Stimulated activated CD8-positive, alpha-beta memory T cell treated with anti-CD3 and anti-CD28 coated beads, Interleukin-12 subunit alpha, Interleukin-12 subunit beta, amount 100 ng/mL, for 24 hours (primary cell): ENCODE measurements around the gene KIAA1614.

Experiments used
- DNase-seq: peaks from one replicate; pipeline ENCODE4 v3.0.0-alpha.2; 2020; ENCODE audit errors: extremely low read depth

The KIAA1614 gene

DNA sequence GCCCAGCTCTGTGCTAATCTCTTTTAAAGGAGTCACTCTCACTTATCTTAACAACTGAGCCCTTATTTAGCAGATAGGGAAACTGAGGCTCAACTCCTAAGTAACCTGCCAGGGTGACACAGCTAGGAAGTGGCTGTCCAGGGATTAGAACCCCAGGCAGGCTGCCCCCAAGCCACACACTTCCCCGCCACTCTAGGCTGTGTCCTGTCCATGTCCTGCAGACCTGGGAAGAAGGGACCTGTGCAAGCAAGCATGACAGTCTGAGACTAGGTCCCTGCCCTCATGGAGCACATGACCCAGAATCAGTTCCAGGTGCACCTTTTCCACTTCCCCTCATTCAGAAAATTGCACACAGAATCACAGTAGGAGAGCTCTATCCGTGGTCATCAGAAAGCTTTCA lies 12.2 kb downstream of the KIAA1614 start:
- DNase-seq: no peak

DNA sequence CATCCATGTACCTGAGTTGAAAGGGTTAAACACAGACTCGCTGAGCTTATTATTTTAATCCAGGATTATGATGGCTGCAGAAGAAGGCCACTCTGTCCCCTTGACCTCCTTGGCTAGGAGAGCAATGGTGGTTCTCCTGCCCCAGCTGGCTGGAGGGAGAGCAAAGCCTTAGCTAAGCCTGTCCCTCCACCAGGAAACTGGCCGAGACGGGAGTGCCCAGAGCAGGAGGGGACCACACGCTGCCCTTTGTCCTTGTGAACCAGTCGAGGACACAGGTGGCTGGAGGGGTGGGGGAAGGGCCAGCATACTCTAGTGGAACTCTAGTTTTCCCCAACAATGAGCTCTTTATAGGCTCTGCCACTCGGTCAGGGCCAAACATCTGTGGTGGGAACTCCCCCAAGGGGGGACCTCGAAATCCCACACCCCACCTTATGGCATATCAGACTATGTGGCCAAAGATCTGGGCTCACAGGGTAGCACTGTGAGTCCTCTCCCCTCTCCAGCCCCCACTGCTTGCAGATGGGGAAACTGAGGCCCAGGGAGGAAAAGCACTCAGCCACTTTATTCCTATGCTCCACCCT lies 12.9 kb downstream of the KIAA1614 start:
- DNase-seq: no peak

DNA sequence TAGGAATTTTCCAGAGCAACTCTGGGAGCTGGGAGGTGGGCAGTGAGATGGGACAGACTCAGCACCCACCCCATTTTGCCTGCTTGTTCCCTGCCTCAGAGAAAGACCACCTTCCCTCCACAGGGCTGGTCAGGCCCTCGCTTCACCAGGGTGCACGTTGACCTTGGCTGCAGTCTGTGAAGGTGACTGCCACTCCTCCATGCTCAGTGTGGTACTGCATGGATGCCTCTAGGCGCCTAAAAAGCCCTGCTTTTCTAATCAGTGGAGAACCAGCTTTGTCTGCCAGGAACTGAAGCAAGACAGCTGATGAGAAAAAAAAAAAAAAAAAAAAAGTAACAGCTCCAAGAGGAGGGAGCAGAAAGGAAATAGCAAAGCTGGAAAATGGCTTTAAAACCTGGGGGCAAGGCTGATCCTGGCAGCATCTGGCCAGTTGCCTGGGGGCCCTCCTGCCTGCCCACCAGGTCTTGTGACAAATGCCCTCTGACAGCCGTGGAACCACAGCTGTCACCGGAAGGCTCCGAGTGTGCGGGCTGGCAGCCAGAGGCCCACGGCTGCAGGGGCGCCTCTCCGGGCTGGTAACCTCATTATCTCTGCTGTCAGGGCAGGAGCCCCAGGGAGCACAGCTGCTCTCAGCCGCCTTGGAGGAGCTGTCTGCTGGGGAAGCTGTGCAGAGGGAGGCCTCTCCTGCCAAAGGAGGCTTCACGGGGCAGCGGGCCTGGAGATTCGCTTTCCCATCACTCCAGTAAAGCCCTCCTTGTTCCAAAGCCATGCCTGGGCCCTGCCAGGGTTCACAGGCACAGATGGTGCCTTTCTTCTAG lies 13.7 kb downstream of the KIAA1614 start:
- no peak for DNase-seq

DNA sequence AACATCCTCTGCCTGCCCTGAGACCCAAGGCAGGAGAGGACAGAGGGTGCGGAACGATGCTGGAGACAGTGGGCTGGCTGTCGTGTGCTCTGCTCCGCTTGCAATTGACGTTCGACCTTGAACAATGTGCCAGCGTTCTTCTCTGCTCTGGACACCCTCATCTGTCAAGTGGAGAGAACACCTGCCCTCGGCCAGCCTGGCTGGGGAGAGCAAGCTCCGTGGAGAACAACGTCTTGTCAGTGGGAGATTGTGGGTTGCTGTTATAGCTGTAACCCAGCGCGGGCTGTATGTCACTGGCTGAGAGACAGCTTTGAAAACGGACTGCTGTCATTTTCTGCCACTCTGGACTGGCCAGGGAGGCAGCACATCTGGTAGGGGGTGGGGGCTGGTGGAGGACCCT lies 14.7 kb downstream of the KIAA1614 start:
- DNase-seq: no peak

DNA sequence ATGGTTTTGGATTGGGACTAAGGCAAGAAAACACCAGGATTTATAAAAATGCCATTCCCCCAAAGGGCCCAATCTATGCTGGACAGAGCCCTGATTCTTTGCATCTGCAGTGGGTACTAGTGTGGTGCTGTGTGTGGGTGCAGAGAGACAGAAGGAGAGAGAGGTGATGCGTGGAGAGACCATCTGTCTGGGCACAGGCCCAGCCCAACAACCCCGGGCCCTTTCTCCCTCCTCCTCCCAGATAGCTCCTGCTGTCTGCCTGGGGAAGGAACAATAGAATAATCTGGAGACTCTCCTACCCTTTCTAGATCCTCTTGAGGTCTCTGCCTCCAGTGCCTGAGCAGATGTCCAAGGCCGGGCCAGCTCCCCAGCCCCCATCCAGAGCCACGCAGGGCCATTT lies 15.1 kb downstream of the KIAA1614 start:
- DNase-seq: no peak

DNA sequence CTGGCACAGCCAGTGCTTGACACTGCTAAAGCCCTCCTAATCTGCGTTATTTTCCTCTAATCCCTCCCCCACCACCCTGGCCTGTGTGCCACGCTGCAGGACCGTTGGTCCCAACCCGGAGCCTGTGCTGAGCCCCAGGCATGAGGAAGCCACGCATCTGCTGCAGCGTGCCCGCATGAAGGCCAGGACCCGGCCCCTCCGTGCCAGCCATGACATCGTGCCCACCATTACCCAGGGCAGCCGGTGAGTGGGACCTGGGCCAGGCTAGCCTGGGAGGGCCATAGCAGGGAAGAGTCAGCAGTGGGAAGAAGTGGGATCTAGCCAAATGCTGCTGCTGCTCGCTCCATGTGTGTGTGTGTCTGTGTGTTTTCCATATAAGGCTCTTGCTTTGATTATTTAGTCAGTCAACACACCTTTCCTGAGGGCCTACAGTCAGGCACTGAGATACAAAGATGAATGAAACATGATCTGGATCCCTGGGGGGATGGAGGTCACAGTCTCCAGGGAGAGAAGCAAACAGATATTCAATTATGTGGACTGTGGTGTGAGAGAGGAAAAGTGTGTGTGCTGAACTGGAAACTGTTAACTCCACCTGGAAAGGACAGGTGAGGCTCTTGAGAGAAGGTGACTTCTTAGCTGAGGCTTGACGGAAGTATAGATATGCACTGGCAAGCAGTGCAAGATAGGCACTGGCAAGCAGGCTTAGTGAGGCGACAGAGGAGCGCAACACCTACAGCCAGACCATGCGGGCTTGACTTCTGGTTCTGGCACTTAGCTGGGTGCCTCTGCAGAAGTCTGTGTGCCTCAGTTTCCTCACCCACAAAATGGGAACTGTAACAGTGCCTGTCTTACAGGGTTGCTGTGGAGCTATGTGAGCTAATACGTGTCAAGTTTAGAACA lies 15.9 kb downstream of the KIAA1614 start:
- no peak for DNase-seq

DNA sequence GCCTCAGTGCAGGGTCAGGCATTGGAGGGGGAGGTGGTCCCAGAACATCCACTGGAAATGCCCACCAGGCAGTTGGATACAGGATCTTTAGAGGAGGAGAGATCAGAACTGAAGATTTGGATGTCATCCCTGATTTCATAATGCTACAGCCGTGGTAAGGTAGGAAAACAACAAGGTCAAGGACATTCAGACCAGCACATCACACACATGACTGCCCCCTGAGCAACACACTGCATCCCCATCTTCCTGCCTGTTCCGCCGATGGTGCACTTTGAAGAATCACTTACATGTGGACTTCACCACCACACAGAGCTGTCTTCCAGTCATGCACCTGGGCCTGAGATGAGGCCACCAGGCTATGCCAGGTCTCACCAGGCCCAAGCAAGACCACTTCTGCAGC lies 16.7 kb downstream of the KIAA1614 start:
- DNase-seq: no peak

DNA sequence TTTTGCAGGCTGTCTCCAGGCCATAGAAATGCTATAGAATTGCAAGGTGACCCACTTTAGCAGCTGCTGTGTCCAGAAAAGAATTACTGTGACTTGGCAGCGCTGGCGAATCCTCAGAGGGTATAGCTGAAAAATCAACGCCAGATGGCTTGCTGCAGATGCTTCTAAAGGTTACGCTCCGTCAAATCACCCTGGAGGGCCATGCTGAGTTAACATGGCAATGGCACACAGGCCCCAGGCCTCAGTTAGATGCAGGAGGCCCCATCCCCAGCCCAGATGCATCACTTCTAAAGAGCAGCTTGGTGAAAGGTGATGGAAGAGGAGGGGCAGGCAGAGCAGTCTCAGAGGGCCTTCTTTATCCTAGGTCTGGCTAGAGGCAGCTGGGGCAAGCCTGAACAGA lies 18.0 kb downstream of the KIAA1614 start:
- DNase-seq: no peak

DNA sequence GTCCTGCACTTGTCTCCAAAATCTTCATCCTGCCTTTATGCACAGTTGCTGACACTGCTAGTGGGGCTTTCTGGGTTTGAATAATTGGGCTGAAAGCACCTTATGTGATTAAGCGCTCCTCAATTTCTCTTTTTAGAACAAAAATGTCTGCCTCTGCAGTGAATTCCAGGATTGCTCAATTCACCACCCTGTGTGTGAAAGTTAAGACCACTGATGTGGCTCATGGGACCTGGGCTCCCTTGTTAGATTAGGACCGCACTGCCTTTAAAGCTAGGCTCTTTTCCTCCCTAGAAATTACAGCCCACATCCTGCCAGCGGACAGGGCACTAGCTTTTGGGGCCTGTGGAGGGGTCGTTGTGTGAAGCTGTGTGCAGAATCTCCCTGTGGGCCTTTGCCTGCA lies 18.8 kb downstream of the KIAA1614 start:
- no peak for DNase-seq

DNA sequence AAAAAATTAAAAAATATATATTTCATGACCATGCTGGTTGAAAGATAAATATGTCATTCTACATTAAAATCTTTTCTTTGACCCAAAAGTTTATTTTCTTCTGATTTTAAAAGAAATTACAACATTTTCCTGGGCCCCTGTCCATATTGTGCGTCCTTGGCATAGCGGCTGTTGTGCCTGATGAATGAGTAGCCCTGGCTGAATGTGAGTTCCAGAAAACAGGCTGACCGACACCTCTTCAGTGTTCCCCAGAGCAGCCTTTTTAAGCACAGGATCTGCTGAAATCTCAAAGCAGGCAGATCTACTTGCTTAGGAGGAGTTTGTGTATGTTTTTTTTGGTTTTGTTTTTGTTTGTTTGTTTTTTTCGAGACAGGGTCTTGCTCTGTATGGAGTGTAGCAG lies 19.7 kb downstream of the KIAA1614 start:
- no peak for DNase-seq

DNA sequence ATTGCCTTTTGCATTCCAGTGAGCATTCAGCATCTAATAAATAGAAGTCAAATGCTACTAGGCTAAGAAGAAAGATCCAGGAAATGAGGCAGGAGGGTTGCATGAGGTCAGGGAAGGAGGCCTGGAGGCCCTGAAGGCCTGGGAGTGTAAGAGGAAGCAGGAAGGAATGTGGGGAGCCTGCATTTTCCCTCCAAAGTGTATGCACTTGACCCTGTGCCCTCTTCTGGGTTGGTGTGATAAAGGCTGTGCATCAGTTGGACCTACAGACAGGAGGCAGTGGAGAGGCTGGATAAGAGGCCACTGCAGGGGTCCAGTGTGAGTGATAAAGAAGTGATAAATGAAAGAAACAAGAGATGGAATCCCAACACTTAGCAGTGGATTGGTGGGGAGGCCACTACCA lies 20.4 kb downstream of the KIAA1614 start:
- no peak for DNase-seq

DNA sequence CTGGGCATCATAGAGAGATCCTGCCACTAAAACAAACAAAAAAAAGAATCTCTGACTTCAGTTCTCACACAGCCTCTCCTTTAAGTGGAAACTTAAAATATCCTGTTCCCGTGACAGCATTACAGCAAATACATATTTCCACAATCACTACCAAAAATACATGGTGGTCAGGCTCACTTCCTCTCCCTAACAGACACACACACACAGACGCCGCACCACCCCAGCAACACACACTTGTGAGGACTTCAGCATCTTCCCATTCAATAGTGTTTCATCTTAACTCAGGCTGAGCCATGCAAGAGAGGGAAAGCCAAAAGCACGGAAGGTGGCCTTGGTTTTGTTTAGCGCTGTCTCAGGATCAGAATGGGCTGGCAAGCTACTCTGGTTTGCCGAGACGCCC lies 21.9 kb downstream of the KIAA1614 start:
- no peak for DNase-seq

DNA sequence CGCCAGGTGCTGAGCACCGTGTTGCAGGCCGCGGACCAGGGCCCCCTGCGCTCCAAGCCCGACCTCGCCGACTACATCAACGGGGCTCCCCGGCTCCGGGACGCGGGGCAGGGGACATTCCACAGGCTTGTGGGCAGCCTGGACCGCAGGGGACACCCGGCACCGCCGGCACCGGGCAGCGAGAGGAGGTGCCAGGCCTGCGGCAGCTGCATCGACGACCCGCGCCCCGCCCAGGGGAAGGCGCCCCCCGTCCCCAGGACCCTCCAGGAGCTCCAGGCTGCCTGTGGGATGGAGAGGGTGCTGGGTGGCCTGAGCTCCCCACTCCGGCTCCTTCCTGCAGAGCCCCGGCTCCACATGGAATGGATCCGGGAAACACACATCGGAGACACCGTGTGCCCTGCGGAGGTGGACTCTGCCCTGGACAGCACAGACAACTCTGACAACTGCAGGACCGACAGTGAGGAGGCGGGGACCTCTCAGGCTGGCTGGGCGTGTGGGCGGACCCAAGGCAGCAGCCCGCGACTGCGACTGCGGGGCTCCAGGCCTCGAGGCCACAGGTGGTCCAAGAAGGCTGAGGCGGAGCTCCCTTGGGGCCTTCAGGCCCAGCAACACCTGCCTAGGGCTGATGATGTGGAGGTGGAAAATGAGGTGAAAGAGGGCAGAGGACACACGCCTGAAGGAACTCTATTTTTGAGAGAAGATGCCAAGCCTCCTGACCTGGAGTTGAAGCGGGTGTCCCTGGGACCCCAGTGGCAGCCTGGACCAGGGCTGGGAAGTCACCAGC lies 22.8 kb downstream of the KIAA1614 start:
- no peak for DNase-seq

DNA sequence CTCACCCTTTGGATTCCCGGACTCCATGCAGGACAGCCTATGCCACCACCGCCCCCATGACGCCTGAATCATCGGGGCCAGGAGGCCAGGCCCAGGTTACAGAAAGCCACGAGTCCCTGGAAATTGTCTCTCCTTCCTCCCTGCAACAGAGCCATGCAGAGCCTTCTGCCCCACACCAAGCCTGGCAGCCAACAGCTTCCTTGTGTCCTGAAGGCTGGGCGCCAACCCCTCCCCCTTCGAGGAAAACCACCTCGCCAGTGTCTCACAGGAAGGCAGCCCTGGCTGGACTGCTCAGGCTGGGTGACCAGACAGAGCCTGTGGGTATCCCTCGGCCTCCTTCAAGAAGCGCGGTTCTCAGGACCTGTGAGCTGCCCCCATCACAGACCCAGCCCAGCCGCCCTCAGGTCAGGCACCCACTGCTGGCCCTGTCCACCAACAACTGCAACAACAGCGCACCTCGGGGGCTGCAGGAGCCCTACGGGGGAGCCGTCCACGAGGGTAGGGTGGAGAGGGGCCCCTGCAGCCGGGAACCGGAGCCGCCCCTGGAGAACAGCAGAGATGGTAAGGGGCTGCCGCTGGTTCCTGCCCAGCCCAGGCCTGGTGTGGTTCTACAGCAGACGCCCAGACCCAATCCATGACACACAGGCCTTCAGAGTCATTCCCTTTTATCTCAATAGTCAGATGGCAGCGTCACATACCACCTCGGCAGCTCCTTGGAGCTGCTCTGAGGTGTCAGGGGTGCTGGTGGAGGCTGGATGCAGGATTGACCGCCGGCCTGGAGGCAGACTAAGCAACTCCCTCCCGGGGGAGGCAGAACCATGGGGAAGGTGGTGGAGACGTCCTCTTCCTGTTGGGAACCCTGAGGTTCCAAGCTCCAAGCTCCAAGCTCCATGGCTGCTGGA lies 23.7 kb downstream of the KIAA1614 start:
- DNase-seq: no peak

DNA sequence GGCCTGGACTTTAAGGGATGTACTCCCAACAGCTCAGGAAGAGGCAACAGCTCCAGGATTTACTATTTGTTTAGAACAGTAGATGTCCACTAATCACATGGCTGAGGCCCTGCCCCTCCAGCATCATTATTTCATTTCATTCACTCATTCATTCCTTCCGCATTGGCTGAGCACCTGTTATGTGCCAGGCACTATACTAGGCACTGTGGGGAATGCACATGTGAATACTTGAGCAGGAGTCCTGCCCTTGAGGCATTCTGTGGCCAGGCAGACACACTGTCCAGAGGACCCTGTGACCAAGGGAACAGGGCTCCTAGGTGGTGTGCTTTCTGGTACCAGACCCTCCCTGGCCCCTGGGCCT lies 24.3 kb downstream of the KIAA1614 start:
- no peak for DNase-seq

DNA sequence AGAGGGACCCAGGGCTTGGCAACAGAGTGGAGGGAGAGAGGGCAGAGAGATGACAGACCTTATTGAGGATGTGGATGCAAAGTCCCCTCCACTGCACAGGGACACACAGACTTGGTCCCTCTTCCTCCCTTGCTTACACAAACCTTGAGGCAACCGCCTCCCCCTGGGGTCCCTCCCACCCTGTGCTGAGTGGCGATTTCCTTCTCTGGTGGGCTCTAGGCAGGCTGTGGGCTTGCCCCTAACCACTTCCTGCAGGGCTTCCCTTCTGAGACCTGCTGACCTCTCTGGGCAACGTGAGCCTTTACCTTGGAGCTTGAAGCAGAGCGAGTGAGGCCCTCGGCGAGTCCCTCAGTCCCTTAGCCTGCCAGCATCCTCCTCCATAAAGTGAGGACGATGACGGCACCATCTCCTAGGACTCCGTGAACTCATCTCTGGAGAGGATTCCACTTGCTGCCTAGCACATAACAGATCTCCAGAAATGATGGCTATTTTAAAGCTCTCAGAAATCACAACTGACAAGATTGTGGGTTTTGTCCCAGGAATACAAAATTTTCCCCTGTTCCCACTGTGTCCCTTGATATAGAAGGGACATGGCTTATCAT lies 25.0 kb downstream of the KIAA1614 start:
- DNase-seq: no peak

DNA sequence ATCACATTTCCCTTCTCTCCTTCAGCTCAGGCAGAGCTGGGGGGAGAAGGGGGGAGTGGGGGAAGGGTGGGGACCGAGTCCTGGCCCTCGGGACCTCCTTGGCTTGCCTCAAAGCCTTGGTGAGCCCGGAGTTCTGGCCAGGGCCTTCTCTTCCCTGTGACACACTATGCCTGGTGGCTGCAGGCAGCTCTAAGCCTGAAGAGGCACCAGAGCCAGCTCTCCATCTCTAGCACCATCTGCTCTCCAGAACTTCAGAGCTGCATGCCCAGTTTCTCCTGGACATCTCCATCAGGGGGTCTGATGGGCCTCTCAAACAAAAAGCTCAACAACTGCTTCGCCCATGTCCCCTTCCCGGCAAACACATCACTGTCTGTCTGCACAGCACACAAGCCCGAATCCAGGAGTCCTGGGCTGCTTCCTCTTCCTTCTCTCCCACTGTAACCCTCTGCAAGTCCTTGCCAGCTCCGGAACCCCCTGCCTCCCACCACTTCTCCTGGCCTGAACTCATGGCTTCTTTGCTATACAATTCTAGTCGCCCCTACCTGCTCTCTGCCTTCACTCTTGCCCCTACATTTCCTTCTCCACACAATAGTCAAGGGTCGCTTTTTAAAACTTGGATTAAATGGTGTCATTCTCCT lies 26.5 kb downstream of the KIAA1614 start:
- DNase-seq: no peak

DNA sequence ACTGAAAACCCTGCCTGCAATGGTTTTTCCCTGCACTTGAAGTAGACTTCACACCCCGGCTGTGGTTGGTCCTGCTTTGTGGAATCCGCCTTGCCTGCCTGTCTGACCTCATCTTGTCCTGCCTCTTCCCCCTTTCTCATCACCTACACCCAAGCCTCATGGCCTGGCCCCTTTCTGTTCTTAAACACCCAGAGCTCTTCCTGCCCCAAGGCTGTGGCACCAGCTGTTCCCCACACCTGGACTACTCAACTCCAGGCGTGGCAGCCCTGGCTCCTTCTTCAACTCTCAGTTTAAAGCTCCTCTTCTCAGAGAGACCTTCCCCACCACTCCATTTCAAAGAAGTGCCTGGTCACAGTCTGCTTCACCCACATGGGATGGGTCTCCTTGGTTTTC lies 27.0 kb downstream of the KIAA1614 start:
- DNase-seq: no peak

DNA sequence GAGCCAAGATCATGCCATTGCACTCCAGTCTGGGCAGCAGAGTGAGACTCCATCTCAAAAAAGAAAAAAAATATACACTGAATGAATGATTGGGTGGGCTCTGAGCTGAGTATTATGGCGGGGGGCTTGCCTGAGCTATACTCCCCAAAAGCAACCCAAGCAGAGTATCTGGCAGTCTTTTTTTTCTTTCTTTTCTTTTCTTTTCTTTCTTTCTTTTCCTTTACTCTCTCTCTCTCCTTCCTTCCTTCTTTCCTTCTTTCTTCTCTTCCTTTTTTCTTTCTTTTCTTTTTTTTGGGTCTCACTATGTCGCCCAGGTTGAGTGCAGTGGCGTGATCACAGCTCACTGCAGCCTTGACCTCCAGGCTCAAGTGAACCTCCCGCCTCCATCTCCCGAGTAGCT lies 27.7 kb downstream of the KIAA1614 start:
- no peak for DNase-seq
